ENCODE data around the gene DNA2.

Gene DNA2

DNA sequence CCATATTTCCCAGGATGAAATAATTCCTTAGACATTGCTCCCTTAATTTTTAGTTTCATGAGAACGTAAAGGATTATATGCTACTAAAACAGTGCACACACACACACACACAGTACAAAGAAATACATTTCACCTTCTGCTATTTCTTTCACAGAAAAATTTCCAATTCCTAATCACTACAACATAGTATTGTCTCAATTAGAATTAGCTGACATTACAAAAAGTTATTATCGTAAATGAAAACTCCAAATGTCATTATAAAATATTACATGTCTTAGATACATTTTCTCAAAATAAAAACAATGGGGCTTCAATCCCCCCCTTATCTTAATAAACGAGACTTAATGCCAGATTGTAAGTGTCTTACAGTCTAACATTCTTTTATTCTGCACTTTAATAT lies 52.4 kb downstream of the DNA2 start:
- no peak overlapping the region for H3K4me3 ChIP-seq (ENCODE audit: low read depth in 1 of 5, low read length in 5 of 5)

DNA sequence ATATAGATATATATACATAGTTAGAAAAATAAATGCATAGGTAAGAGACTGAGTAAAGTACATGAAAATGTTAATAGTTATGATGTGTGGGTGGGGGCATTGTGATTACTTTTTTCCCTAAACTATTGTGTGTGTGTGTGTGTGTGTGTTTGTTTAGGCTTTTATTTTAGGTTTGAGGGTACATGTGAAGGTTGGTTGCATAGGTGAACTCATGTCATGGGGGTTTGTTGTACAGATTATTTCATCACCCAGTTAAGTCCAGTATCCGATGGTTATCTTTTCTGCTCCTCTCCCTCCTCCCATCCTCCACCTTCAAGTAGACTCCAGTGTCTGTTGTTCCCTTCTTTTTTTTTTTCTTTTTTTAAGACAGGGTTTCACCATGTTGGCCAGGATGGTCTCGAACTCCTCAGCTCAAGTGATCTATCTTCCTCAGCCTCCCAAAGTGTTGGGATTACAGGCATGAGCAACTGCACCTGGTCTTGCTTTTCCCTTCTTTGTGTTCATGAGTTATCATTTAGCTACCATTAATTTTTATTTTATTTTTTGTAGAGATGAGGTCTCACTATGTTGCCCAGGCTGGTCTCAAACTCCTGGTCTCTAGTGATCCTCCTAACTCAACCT lies 62.8 kb downstream of the DNA2 start:
- Histone ChIP-seq H3K4me3 (ENCODE audit: low read depth in 1 of 5, low read length in 5 of 5) (no peak overlapping the region), H3K27ac (ENCODE audit: low read depth, low read length) (no peak overlapping the region), H3K27me3 (ENCODE audit: control insufficient read depth in 5 of 5, insufficient read depth in 4 of 5, low read length in 5 of 5) (no peaks in the 10 kb centered on the region), H3K36me3 (ENCODE audit: control insufficient read depth in 5 of 5, insufficient read depth in 5 of 5, low read length in 5 of 5) (no peaks in the 10 kb centered on the region), H3K4me1 (ENCODE audit: control insufficient read depth in 5 of 5, insufficient read depth in 5 of 5, low read length in 5 of 5) (peaks cover 4 to 18% (median 10%) of the 10 kb centered on the region in 5 donors), H3K9ac (ENCODE audit: low read length in 5 of 5) (no peak overlapping the region), H3K9me3 (ENCODE audit: control insufficient read depth in 5 of 5, low read length in 5 of 5) (no peaks in the 10 kb centered on the region)

More for the DNA sequence above, 52.4 kb downstream of the DNA2 start:
- Histone ChIP-seq H3K4me1 (ENCODE audit: control insufficient read depth in 5 of 5, insufficient read depth in 5 of 5, low read length in 5 of 5) (peaks cover 0 to 14% (median 7%) of the 10 kb centered on the region in 5 donors), H3K27ac (ENCODE audit: low read depth, low read length) (no peak overlapping the region), H3K36me3 (ENCODE audit: control insufficient read depth in 5 of 5, insufficient read depth in 5 of 5, low read length in 5 of 5) (peaks cover 0 to 5% (median under 1%) of the 10 kb centered on the region in 5 donors), H3K9ac (ENCODE audit: low read length in 5 of 5) (no peak overlapping the region), H3K9me3 (ENCODE audit: control insufficient read depth in 5 of 5, low read length in 5 of 5) (no peaks in the 10 kb centered on the region), H3K27me3 (ENCODE audit: control insufficient read depth in 5 of 5, insufficient read depth in 4 of 5, low read length in 5 of 5) (no peaks in the 10 kb centered on the region)

DNA sequence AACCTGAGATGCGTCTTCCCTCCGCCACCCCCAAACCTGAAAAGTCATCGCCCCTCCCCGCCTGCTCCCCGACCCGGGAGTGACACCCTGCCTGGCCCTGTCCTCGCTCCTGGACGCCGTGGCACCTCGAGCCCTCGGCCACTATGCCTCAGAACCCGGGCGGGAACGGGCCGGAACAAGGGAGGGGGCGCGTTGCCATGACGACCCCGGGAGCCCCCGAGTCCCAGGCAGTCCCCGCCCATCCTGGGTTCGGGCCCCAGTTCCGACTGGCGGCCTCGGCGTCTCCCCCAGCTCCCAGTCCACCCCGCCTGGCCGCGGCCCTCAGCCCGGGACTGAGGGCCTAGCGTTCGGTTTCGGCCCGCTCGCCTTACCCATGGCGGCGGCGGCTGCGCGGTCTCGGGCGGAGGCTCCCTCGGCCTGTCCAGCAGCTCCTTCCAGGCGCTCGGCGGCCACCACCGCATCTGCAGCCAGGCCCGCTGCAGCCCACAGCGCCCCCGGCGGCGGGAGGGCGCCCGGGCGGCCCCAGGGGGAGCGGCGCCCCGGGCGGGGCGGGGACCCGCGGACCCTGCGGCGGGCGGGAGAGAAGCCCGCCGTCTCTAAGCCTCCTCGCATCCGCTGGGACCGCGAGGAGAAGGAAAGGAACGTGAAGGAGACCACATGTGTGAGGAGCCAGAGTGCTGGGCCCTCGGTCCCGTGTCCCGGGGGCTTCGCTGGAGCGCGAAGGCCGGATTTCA lies 64.8 kb downstream of the DNA2 start, which contains the start of gene RUFY2:
Gene RUFY2 (minus strand): TSS at position 463 of the 734 bp plus-strand sequence. CDS start 88 bp downstream, at position 375.
- no peaks in the 10 kb centered on the region for H3K27me3 ChIP-seq (ENCODE audit: control insufficient read depth in 5 of 5, insufficient read depth in 4 of 5, low read length in 5 of 5)
- no peaks in the 10 kb centered on the region for H3K9me3 ChIP-seq (ENCODE audit: control insufficient read depth in 5 of 5, low read length in 5 of 5)
- peak within 1 kb of the TSS; percentile 81 to 97 (median 93) for H3K9ac ChIP-seq (ENCODE audit: low read length in 5 of 5)
- H3K27ac ChIP-seq (ENCODE audit: low read depth, low read length): peak within 1 kb of the TSS; percentile 86
- H3K4me3 ChIP-seq (ENCODE audit: low read depth in 1 of 5, low read length in 5 of 5): peak within 1 kb of the TSS; percentile 83 to 98 (median 94)
- H3K4me1 ChIP-seq (ENCODE audit: control insufficient read depth in 5 of 5, insufficient read depth in 5 of 5, low read length in 5 of 5): peaks cover 4 to 18% (median 10%) of the 10 kb centered on the region in 5 donors
- H3K36me3 ChIP-seq (ENCODE audit: control insufficient read depth in 5 of 5, insufficient read depth in 5 of 5, low read length in 5 of 5): no peaks in the 10 kb centered on the region

DNA sequence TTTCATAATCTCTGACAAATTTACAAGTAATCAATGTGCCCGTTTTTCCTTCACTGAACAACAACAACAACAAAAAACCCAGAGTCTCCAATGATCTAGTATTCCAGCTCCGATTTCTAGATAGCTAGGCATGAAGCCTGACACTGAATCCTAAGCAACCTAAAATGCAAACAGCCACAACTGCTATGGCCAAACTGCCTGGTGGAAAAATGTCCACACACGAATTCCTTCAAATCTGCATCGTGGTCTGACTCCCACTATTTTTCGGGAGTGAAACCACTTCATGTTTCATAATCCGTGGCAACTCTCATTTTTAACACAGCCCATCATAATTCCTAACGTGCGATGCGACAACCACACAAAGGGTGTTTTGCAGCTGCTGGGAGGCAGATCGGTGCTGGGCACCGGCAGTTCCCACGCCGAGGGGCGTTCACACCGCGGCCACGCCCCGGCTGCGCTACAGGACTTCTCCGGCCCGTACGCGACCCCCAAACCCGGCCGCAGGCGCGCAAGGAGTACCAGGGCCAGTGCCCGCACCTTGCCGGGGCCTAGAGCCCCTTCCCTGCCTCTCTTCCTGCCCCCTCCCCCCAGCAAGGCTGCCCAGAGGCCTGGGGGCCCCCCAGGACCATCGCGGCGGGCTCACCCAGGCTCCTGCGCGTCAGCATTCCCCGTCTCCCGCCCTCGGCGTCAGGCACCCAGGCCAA lies 65.5 kb downstream of the DNA2 start:
- H3K27ac ChIP-seq (ENCODE audit: low read depth, low read length): peak overlapping the region; percentile 86
- peaks cover 4 to 18% (median 10%) of the 10 kb centered on the region in 5 donors for H3K4me1 ChIP-seq (ENCODE audit: control insufficient read depth in 5 of 5, insufficient read depth in 5 of 5, low read length in 5 of 5)
- peaks cover 2 to 3% (median 3%) of the 10 kb centered on the region in 5 donors for H3K36me3 ChIP-seq (ENCODE audit: control insufficient read depth in 5 of 5, insufficient read depth in 5 of 5, low read length in 5 of 5)
- H3K4me3 ChIP-seq (ENCODE audit: low read depth in 1 of 5, low read length in 5 of 5): peak overlapping the region; percentile 83 to 98 (median 94)
- peak overlapping the region; percentile 81 to 97 (median 93) for H3K9ac ChIP-seq (ENCODE audit: low read length in 5 of 5)
- no peaks in the 10 kb centered on the region for H3K9me3 ChIP-seq (ENCODE audit: control insufficient read depth in 5 of 5, low read length in 5 of 5)
- H3K27me3 ChIP-seq (ENCODE audit: control insufficient read depth in 5 of 5, insufficient read depth in 4 of 5, low read length in 5 of 5): no peaks in the 10 kb centered on the region

DNA sequence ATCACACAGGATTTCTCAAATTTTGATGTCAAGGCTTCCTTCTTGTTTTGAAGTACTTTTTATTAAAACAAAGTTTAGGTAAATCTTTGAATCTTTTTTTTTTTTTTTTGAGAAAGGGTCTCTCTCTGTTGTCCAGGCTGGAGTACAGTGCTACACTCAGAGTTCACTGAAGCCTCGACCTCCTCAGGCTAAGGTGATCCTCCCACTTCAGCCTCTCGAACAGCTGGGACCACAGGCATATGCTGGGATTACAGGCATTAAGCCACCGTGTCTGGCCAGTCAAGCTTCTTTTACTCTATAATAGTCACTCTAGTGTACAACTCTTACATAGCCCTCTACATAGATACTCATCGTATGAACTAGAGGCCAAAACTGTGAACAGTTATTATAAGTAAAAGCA lies 68.1 kb downstream of the DNA2 start:
- H3K4me1 ChIP-seq (ENCODE audit: control insufficient read depth in 5 of 5, insufficient read depth in 5 of 5, low read length in 5 of 5): peaks cover 4 to 18% (median 10%) of the 10 kb centered on the region in 5 donors
- H3K4me3 ChIP-seq (ENCODE audit: low read depth in 1 of 5, low read length in 5 of 5): no peak overlapping the region
- no peaks in the 10 kb centered on the region for H3K27me3 ChIP-seq (ENCODE audit: control insufficient read depth in 5 of 5, insufficient read depth in 4 of 5, low read length in 5 of 5)
- peaks cover 7 to 11% (median 10%) of the 10 kb centered on the region in 5 donors for H3K36me3 ChIP-seq (ENCODE audit: control insufficient read depth in 5 of 5, insufficient read depth in 5 of 5, low read length in 5 of 5)
- no peak overlapping the region for H3K9ac ChIP-seq (ENCODE audit: low read length in 5 of 5)
- H3K27ac ChIP-seq (ENCODE audit: low read depth, low read length): no peak overlapping the region
- H3K9me3 ChIP-seq (ENCODE audit: control insufficient read depth in 5 of 5, low read length in 5 of 5): no peaks in the 10 kb centered on the region

DNA sequence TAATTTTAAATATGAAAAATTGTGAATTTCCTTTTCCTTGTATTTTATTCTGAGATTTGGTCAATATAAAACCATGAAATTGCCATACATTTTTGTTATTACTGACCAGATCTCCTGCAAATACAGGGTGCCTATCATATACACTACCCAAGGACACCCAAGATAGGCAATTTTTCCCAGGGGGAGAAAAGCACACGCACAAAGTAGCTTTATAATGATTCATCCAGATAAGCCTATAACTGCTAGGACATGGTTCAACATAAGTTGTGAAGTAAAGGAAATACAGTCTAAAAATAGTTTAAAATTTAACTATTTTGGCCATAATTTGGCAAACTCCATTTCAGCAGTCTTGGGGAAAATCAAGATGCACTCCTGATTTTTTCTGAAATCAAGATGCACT lies 69.5 kb downstream of the DNA2 start:
- Histone ChIP-seq H3K36me3 (ENCODE audit: control insufficient read depth in 5 of 5, insufficient read depth in 5 of 5, low read length in 5 of 5) (peaks cover 7 to 11% (median 10%) of the 10 kb centered on the region in 5 donors), H3K9ac (ENCODE audit: low read length in 5 of 5) (no peak overlapping the region), H3K4me3 (ENCODE audit: low read depth in 1 of 5, low read length in 5 of 5) (no peak overlapping the region), H3K9me3 (ENCODE audit: control insufficient read depth in 5 of 5, low read length in 5 of 5) (no peaks in the 10 kb centered on the region), H3K27ac (ENCODE audit: low read depth, low read length) (no peak overlapping the region), H3K4me1 (ENCODE audit: control insufficient read depth in 5 of 5, insufficient read depth in 5 of 5, low read length in 5 of 5) (peaks cover 4 to 12% (median 10%) of the 10 kb centered on the region in 5 donors), H3K27me3 (ENCODE audit: control insufficient read depth in 5 of 5, insufficient read depth in 4 of 5, low read length in 5 of 5) (no peaks in the 10 kb centered on the region)

DNA sequence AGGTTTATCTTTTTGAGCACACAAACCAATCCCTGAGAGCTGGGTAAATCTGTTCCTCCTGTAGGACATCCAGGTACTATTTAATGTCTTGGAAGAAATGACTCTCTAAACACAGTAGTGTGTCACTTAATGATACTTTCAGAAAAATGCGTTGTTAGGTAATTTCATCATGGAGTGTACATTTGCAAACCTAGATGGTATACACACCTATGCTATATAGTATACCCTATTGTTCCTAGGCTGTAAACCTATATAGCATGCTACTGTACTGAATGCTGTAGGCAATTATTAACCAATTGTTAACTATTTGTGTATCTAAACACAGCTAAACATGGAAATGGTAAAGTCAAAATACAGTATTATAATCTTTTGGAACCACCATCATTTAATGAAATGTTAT lies 74.8 kb downstream of the DNA2 start:
- no peak overlapping the region for H3K4me3 ChIP-seq (ENCODE audit: low read depth in 1 of 5, low read length in 5 of 5)
- no peaks in the 10 kb centered on the region for H3K27me3 ChIP-seq (ENCODE audit: control insufficient read depth in 5 of 5, insufficient read depth in 4 of 5, low read length in 5 of 5)
- H3K9me3 ChIP-seq (ENCODE audit: control insufficient read depth in 5 of 5, low read length in 5 of 5): no peaks in the 10 kb centered on the region
- no peaks in the 10 kb centered on the region for H3K4me1 ChIP-seq (ENCODE audit: control insufficient read depth in 5 of 5, insufficient read depth in 5 of 5, low read length in 5 of 5)
- H3K36me3 ChIP-seq (ENCODE audit: control insufficient read depth in 5 of 5, insufficient read depth in 5 of 5, low read length in 5 of 5): peaks cover 15 to 42% (median 26%) of the 10 kb centered on the region in 5 donors
- H3K9ac ChIP-seq (ENCODE audit: low read length in 5 of 5): no peak overlapping the region
- no peak overlapping the region for H3K27ac ChIP-seq (ENCODE audit: low read depth, low read length)

DNA sequence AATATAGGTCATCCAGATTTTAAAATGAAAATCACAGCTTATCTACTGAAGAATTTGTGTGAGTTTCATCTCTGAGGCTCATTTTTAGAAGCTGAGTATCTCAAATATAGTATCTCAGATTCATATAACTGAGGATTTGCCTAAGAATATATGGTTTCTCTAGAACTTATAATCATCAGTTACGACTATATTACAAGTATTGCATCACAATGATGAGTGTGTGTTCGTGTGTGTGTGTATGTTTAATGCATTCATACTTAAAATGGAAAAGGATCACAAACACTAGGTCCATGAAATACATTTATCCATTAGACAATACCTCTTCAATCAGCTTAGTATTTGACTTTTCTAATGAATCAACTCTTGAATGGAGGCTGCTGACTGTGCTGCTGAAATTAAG lies 86.0 kb downstream of the DNA2 start:
- no peaks in the 10 kb centered on the region for H3K27me3 ChIP-seq (ENCODE audit: control insufficient read depth in 5 of 5, insufficient read depth in 4 of 5, low read length in 5 of 5)
- H3K36me3 ChIP-seq (ENCODE audit: control insufficient read depth in 5 of 5, insufficient read depth in 5 of 5, low read length in 5 of 5): peaks cover 27 to 76% (median 60%) of the 10 kb centered on the region in 5 donors
- H3K9me3 ChIP-seq (ENCODE audit: control insufficient read depth in 5 of 5, low read length in 5 of 5): no peaks in the 10 kb centered on the region
- H3K27ac ChIP-seq (ENCODE audit: low read depth, low read length): no peak overlapping the region
- no peak overlapping the region for H3K9ac ChIP-seq (ENCODE audit: low read length in 5 of 5)
- no peak overlapping the region for H3K4me3 ChIP-seq (ENCODE audit: low read depth in 1 of 5, low read length in 5 of 5)
- no peaks in the 10 kb centered on the region for H3K4me1 ChIP-seq (ENCODE audit: control insufficient read depth in 5 of 5, insufficient read depth in 5 of 5, low read length in 5 of 5)

DNA sequence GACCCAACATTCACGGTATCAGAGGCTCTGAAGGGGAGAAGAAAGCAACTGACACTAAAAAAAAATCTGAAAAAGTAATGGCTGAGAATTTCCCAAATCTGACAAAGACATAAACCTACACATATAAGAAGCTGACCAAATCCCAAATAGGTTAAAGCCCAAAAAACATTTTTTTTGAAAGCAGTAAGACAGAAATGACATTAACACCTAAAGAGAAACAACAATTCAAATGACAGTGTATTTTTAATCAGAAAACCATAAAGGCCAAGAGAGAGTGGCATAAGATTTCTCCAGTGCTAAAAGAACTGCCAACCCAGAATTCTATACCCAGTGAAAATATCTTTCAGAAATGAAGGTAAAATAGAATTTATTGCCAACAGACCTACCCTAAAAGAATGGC lies 100.2 kb downstream of the DNA2 start:
- H3K9ac ChIP-seq (ENCODE audit: low read length in 5 of 5): no peak overlapping the region
- H3K4me1 ChIP-seq (ENCODE audit: control insufficient read depth in 5 of 5, insufficient read depth in 5 of 5, low read length in 5 of 5): no peaks in the 10 kb centered on the region
- no peak overlapping the region for H3K27ac ChIP-seq (ENCODE audit: low read depth, low read length)
- no peaks in the 10 kb centered on the region for H3K27me3 ChIP-seq (ENCODE audit: control insufficient read depth in 5 of 5, insufficient read depth in 4 of 5, low read length in 5 of 5)
- peaks cover 0 to 11% (median 5%) of the 10 kb centered on the region in 5 donors for H3K9me3 ChIP-seq (ENCODE audit: control insufficient read depth in 5 of 5, low read length in 5 of 5)
- no peak overlapping the region for H3K4me3 ChIP-seq (ENCODE audit: low read depth in 1 of 5, low read length in 5 of 5)
- peaks cover 16 to 43% (median 28%) of the 10 kb centered on the region in 5 donors for H3K36me3 ChIP-seq (ENCODE audit: control insufficient read depth in 5 of 5, insufficient read depth in 5 of 5, low read length in 5 of 5)

DNA sequence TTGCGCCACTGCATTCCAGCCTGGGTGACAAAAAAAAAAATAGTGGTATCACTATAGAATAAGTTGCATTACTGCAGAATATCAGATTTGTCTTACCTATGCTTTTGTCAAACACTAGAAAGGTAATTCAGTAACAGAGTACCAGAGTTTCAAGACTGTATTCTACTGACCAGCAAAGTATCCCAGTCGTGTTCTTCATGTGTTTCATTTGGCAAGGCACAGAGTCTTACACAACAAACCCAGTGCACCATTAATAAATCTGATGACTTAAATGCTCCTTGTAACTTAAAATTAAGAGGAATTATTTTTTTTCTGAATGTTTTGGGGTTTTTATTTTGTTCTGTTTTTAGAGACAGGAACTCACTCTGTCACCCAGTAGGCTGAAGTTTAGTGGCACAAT lies 104.7 kb downstream of the DNA2 start:
- Histone ChIP-seq H3K36me3 (ENCODE audit: control insufficient read depth in 5 of 5, insufficient read depth in 5 of 5, low read length in 5 of 5) (peaks cover 8 to 45% (median 30%) of the 10 kb centered on the region in 5 donors), H3K27ac (ENCODE audit: low read depth, low read length) (no peak overlapping the region)

More for the DNA sequence above, 104.7 kb downstream of the DNA2 start:
- no peaks in the 10 kb centered on the region for H3K27me3 ChIP-seq (ENCODE audit: control insufficient read depth in 5 of 5, insufficient read depth in 4 of 5, low read length in 5 of 5)
- no peak overlapping the region for H3K4me3 ChIP-seq (ENCODE audit: low read depth in 1 of 5, low read length in 5 of 5)
- H3K9me3 ChIP-seq (ENCODE audit: control insufficient read depth in 5 of 5, low read length in 5 of 5): peaks cover 0 to 9% (median 0%) of the 10 kb centered on the region in 5 donors
- no peaks in the 10 kb centered on the region for H3K4me1 ChIP-seq (ENCODE audit: control insufficient read depth in 5 of 5, insufficient read depth in 5 of 5, low read length in 5 of 5)
- no peak overlapping the region for H3K9ac ChIP-seq (ENCODE audit: low read length in 5 of 5)

All from subcutaneous abdominal adipose tissue (tissue), 5 donors.